ENCODE results near the gene NTNG1. TPM values are rescaled to one million over a fixed set of nuclear protein-coding genes. Genes with fewer than 3 reads are reported as not detected.
A peak's percentile ranks its signal among the peaks of the same experiment; 100 is the strongest.

Gene NTNG1
- total RNA-seq, 4 donors from 2014 or later, result 0.20 to 3.0 (median 1.0) TPM

DNA sequence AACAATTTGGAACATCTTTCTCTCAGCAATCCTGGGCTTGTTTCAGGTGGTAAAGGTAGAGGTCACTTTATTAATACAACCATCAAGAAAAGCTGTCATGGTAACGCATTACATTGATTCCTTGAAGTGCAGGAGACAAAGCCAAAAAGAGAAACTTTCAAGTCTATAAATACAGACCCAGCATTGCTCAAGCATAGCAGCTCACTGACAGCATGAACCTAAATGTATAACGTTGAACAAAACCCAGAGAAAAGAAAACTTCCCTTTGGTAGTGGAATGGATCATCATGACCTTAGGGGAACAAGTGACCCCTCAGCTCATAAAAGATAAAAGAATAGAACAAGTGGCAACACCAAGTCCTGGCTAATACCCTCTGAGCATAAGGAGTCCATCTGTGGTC, 332.2 kb downstream of the NTNG1 start:
- WGBS, 2 donors (ENCODE audit: low coverage in 1 of 2), result 63 to 80% methylated on average over 2 of the region's 2 CpGs
- H3K27me3 ChIP-seq, result no peaks in the 10 kb centered on the region
- no peak overlapping the region for H3K4me3 ChIP-seq
- H3K36me3 ChIP-seq, result no peaks in the 10 kb centered on the region
- no peaks in the 10 kb centered on the region for H3K4me1 ChIP-seq
- no peak for ATAC-seq
- H3K27ac ChIP-seq, result no peak overlapping the region
- H3K9me3 ChIP-seq, result no peaks in the 10 kb centered on the region
- TF ChIP-seq, protein P1, sequence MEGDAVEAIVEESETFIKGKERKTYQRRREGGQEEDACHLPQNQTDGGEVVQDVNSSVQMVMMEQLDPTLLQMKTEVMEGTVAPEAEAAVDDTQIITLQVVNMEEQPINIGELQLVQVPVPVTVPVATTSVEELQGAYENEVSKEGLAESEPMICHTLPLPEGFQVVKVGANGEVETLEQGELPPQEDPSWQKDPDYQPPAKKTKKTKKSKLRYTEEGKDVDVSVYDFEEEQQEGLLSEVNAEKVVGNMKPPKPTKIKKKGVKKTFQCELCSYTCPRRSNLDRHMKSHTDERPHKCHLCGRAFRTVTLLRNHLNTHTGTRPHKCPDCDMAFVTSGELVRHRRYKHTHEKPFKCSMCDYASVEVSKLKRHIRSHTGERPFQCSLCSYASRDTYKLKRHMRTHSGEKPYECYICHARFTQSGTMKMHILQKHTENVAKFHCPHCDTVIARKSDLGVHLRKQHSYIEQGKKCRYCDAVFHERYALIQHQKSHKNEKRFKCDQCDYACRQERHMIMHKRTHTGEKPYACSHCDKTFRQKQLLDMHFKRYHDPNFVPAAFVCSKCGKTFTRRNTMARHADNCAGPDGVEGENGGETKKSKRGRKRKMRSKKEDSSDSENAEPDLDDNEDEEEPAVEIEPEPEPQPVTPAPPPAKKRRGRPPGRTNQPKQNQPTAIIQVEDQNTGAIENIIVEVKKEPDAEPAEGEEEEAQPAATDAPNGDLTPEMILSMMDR (IDR thresholded peaks at IDR 0.05), result no peak
- TF ChIP-seq POLR2AphosphoS5 (IDR thresholded peaks at IDR 0.05), result no peak
- TF ChIP-seq EP300 (IDR thresholded peaks at IDR 0.05), result no peak
- TF ChIP-seq POLR2A (IDR thresholded peaks at IDR 0.05), result no peak

DNA sequence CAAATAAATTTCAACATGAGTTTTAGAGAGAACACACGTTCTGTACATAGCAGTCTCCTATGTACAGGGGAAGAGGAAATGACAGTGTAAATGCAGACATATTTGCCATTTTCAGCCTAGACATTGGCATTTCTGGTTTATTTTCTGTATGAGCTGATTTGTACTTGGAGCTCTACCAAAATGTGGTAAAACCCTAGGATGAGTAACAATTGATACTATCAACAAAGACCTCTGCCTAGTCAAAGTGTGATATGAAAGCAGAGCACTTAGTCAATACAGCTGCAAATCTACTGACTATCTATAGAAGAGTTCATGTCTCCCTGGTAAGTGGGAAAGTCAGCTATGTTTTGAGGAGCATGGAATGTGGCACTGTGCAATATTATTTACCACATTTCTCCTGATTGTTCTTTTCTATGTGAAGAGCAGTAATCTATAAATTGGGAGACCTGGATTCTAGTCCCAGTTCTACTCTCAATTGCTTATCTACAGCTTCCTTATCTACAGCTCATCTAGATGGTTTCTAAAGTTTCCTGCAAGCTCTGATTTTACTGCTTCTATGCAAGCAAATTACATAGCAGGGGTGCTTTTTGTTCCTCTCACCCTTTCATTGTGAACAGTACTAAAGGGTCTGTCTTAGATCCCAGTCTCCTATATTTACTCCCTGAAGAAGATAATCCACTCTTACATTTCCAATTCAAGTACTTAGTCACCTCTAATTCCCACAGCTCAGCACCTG, 334.2 kb downstream of the NTNG1 start:
- ATAC-seq, result no peak
- no peaks in the 10 kb centered on the region for H3K9me3 ChIP-seq
- WGBS, 2 donors (ENCODE audit: low coverage in 1 of 2), result 55 to 71% methylated on average over 1 of the region's 1 CpG
- H3K27me3 ChIP-seq, result no peaks in the 10 kb centered on the region
- H3K27ac ChIP-seq, result no peak overlapping the region
- peaks cover 0 to 3% (median 0%) of the 10 kb centered on the region in 3 donors for H3K4me1 ChIP-seq
- H3K36me3 ChIP-seq, result no peaks in the 10 kb centered on the region
- no peak overlapping the region for H3K4me3 ChIP-seq
- TF ChIP-seq POLR2A (IDR thresholded peaks at IDR 0.05) (no peak), EP300 (IDR thresholded peaks at IDR 0.05) (no peak), POLR2AphosphoS5 (IDR thresholded peaks at IDR 0.05) (no peak)
- TF ChIP-seq, protein P1 (IDR thresholded peaks at IDR 0.05), result no peak

DNA sequence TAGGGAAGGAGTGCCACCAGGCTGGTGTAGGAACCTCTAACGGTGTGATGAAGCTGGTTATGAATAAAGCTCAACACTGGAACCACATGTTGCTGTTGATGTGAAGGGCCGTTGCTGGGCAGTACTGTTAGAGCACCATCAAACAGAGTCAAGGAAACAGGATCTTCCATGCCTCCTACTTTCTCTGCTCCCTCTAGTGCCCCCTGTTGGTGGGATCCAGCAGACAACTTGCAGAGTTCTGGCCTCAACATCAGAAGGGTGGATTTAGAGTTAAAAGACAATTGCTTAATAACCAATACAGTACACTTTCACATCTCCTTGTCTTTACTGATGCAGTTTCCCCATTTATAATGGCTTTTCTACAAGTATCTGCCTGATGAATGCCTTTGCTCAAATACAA, 336.4 kb downstream of the NTNG1 start:
- no peak for ATAC-seq

DNA sequence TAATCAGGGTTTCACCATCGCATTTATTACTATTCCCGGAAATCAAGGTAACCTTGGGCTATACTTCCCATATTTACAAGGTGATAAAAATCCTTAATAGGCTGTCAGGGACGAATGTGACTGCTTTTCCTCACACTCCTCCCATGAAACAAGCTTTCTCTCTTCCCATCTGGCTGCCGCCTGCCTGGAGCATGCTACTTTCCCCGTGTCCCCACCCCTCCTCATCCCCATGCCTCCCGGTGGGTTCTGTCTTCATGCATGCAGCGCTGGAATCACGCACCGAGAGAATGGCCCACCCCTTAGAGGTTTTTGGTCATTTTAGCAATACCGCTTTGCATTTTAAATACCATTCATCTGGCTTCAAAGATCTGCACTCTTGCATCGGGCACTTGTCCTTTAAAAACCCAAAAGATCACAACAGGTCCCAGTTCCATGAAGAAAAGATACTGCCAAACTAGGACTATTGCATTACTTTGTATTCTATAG, 339.1 kb downstream of the NTNG1 start:
- no peak for ATAC-seq
- H3K27ac ChIP-seq, result no peak overlapping the region
- H3K4me1 ChIP-seq, result peaks cover 0 to 27% (median 0%) of the 10 kb centered on the region in 3 donors
- no peak for TF ChIP-seq EP300 (IDR thresholded peaks at IDR 0.05)
- TF ChIP-seq, protein P1 (IDR thresholded peaks at IDR 0.05), result no peak
- TF ChIP-seq POLR2AphosphoS5 (IDR thresholded peaks at IDR 0.05), result no peak
- TF ChIP-seq POLR2A (IDR thresholded peaks at IDR 0.05), result no peak
- 80 to 84% methylated on average over 7 to 11 of the region's 11 CpGs for WGBS, 2 donors (ENCODE audit: low coverage in 1 of 2)
- H3K4me3 ChIP-seq, result no peak overlapping the region
- H3K9me3 ChIP-seq, result no peaks in the 10 kb centered on the region
- H3K27me3 ChIP-seq, result no peaks in the 10 kb centered on the region
- no peaks in the 10 kb centered on the region for H3K36me3 ChIP-seq

More for the DNA sequence above, 336.4 kb downstream of the NTNG1 start:
- Histone ChIP-seq H3K4me1 (peaks cover 0 to 23% (median 0%) of the 10 kb centered on the region in 3 donors), H3K36me3 (no peaks in the 10 kb centered on the region), H3K27me3 (no peaks in the 10 kb centered on the region), H3K4me3 (no peak overlapping the region), H3K9me3 (no peaks in the 10 kb centered on the region), H3K27ac (no peak overlapping the region)
- TF ChIP-seq POLR2AphosphoS5 (IDR thresholded peaks at IDR 0.05), result no peak
- 90 to 100% methylated on average over 1 to 2 of the region's 2 CpGs for WGBS, 2 donors (ENCODE audit: low coverage in 1 of 2)

DNA sequence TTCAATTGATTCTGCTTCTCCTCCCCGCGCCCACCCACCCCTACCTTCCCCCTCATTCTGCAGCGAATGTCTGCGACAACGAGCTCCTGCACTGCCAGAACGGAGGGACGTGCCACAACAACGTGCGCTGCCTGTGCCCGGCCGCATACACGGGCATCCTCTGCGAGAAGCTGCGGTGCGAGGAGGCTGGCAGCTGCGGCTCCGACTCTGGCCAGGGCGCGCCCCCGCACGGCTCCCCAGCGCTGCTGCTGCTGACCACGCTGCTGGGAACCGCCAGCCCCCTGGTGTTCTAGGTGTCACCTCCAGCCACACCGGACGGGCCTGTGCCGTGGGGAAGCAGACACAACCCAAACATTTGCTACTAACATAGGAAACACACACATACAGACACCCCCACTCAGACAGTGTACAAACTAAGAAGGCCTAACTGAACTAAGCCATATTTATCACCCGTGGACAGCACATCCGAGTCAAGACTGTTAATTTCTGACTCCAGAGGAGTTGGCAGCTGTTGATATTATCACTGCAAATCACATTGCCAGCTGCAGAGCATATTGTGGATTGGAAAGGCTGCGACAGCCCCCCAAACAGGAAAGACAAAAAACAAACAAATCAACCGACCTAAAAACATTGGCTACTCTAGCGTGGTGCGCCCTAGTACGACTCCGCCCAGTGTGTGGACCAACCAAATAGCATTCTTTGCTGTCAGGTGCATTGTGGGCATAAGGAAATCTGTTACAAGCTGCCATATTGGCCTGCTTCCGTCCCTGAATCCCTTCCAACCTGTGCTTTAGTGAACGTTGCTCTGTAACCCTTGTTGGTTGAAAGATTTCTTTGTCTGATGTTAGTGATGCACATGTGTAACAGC, 339.9 kb downstream of the NTNG1 start:
- Histone ChIP-seq H3K4me3 (peak overlapping the region in 1 of 2 donors; percentile 22), H3K4me1 (peaks cover 0 to 27% (median 0%) of the 10 kb centered on the region in 3 donors), H3K9me3 (no peaks in the 10 kb centered on the region), H3K27ac (no peak overlapping the region), H3K27me3 (no peaks in the 10 kb centered on the region), H3K36me3 (no peaks in the 10 kb centered on the region)
- ATAC-seq, result peak; percentile 39
- TF ChIP-seq EP300 (IDR thresholded peaks at IDR 0.05) (no peak), POLR2AphosphoS5 (IDR thresholded peaks at IDR 0.05) (no peak), POLR2A (IDR thresholded peaks at IDR 0.05) (no peak)
- TF ChIP-seq, protein P1 (IDR thresholded peaks at IDR 0.05), result no peak
- WGBS, 2 donors (ENCODE audit: low coverage in 1 of 2), result 63 to 65% methylated on average over 8 to 11 of the region's 37 CpGs
